ENCODE measurements around the gene GNG2. TPM values are rescaled to one million over a fixed set of nuclear protein-coding genes. Genes with fewer than 3 reads are reported as not detected.
A peak's percentile ranks its signal among the peaks of the same experiment; 100 is the strongest.

Gene GNG2
- total RNA-seq, 1 donor from 2014 or later = 24.4 TPM

DNA sequence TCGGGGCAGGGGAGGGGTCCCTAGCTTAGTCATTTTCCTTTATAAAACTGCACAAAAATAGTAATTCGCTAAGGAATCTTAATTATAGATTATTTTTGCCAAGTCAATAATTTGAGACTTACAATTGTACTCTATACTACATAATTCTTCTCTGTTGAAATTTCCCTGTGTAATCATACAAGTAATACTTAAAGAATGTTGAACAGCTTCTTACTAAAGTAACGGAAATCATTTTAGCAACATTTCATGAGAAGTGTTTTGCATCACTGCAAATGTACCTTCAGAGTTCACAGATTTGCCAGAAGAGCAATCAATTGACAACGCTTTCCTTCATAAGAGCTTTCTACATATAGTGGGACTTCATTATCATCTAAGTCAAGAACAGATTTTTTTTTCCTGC lies 7.9 kb upstream of the GNG2 start:
- Histone ChIP-seq H3K36me3 (no peaks in the 10 kb centered on the region), H3K27me3 (no peaks in the 10 kb centered on the region), H3K9me3 (no peaks in the 10 kb centered on the region), H3K4me1 (no peaks in the 10 kb centered on the region), H3K27ac (no peak overlapping the region), H3K4me3 (no peak overlapping the region)
- intact Hi-C loops (cut with DNase I) = no loop called here
- no peak for DNase-seq
- TF ChIP-seq, protein P1, sequence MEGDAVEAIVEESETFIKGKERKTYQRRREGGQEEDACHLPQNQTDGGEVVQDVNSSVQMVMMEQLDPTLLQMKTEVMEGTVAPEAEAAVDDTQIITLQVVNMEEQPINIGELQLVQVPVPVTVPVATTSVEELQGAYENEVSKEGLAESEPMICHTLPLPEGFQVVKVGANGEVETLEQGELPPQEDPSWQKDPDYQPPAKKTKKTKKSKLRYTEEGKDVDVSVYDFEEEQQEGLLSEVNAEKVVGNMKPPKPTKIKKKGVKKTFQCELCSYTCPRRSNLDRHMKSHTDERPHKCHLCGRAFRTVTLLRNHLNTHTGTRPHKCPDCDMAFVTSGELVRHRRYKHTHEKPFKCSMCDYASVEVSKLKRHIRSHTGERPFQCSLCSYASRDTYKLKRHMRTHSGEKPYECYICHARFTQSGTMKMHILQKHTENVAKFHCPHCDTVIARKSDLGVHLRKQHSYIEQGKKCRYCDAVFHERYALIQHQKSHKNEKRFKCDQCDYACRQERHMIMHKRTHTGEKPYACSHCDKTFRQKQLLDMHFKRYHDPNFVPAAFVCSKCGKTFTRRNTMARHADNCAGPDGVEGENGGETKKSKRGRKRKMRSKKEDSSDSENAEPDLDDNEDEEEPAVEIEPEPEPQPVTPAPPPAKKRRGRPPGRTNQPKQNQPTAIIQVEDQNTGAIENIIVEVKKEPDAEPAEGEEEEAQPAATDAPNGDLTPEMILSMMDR (IDR thresholded peaks at IDR 0.05) = no peak
- no peak for ATAC-seq

DNA sequence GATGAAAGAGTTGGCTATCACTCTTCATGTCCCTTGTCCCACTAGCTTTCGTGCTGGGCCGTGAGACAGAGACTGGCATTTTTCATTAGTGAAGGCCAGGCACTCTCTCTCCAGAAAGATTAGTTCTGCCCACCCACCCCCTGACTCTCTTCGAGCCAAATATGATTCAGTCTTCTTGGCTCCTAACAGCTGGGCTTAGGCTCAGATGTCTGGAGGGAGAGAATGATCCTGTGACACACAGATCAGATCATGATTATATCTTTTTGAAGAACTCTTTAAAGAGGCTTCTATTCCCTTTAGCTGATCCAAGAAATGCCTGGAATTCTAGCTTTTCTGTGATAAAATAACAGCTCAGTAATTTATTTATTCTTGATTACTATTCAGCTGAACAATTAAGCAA lies 5.2 kb upstream of the GNG2 start:
- H3K27me3 ChIP-seq = no peaks in the 10 kb centered on the region
- no peak for ATAC-seq
- intact Hi-C loops (cut with DNase I) = no loop called here
- H3K36me3 ChIP-seq = no peaks in the 10 kb centered on the region
- TF ChIP-seq, protein P1 (IDR thresholded peaks at IDR 0.05) = no peak
- no peaks in the 10 kb centered on the region for H3K4me1 ChIP-seq
- H3K27ac ChIP-seq = no peak overlapping the region
- no peak overlapping the region for H3K4me3 ChIP-seq
- no peak for DNase-seq
- H3K9me3 ChIP-seq = no peaks in the 10 kb centered on the region

DNA sequence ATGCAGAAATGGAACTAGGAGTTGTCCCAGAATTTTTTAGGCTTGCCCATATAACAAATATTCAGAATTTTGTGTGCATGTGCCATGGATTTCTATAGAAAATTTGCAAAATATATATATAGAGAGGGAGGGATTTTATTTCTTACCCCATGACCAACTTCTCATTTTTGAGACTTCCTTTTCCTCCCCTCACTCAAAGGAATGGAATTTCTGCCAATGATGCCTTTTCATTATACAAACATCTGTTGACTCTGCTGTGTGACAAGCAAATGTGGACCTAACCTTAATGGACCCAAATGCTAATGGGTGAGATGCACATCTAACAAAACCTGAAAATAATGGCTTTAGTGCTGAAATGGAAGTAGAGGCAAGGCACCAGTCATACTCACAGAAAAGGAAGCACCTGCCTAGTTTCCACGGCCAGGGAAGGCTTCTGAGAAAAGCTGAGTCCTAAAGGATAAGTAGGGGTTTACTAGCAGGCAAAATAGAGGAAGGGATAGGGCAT lies 3.6 kb upstream of the GNG2 start:
- H3K27me3 ChIP-seq = no peaks in the 10 kb centered on the region
- H3K36me3 ChIP-seq = no peaks in the 10 kb centered on the region
- ATAC-seq (no peak), DNase-seq (no peak)
- H3K4me3 ChIP-seq = no peak overlapping the region
- H3K27ac ChIP-seq = no peak overlapping the region
- H3K4me1 ChIP-seq = no peaks in the 10 kb centered on the region
- TF ChIP-seq, protein P1 (IDR thresholded peaks at IDR 0.05) = no peak
- intact Hi-C loops (cut with DNase I) = no loop called here
- no peaks in the 10 kb centered on the region for H3K9me3 ChIP-seq

DNA sequence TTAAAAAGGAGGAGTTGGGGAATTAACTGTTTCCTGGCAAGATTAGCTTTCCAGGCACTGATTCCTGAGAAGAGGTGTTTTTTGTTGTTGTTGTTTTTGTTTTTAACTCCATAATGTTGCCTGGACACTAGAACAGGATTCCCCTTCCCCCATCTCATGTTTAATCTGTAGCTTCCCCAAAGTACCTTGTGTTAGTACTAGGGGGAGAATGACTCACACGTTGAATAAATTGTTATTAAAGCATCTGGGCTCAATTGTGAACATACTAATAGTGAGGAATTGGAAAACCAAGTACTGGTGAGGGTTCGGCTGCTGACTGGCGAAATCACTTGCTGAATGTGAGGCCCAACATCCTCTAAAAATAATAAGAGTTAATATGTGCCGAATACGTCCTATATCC lies 1.3 kb upstream of the GNG2 start:
- Histone ChIP-seq H3K36me3 (no peaks in the 10 kb centered on the region), H3K9me3 (no peaks in the 10 kb centered on the region), H3K4me1 (no peaks in the 10 kb centered on the region), H3K27ac (no peak overlapping the region), H3K27me3 (no peaks in the 10 kb centered on the region), H3K4me3 (no peak overlapping the region)
- TF ChIP-seq, protein P1 (IDR thresholded peaks at IDR 0.05) = no peak
- DNase-seq (no peak), ATAC-seq (no peak)
- intact Hi-C loops (cut with DNase I) = no loop called here

DNA sequence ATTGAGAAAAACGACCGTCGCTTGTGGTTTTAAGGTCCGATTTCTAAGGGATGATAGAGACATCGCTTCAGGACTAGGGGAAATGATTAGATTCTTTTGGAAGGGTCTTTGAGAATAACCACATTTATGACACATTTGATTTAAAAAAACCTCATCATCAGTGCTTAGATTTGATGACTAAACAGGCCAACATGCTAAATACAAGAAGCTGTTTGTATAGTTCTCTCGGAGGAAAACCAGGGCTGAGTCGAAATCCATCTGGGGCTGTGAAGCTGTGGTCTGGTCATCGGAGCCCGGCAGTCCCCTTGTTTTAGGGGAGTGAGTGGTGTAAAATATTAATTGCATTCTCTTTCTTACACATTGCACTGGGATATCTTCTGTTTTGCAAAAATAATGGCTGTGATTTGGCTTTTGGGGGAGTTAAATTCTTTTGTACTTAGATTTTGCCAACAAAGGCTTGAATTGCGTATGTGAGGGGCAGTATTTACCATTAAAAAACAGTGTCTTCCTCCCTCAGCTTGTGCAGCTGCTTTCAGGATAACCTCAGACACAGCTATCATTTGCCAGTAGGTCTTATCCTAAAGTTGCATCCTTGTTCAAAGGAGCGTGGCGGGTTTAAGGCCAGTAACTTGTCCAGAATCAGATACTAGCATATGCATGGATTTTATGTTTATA lies 550 bp downstream of the GNG2 start:
- H3K36me3 ChIP-seq = no peaks in the 10 kb centered on the region
- DNase-seq (no peak), ATAC-seq (no peak)
- H3K4me1 ChIP-seq = peaks cover 2% of the 10 kb centered on the region
- peak overlapping the region; percentile 57 for H3K4me3 ChIP-seq
- no peaks in the 10 kb centered on the region for H3K27me3 ChIP-seq
- H3K27ac ChIP-seq = peak overlapping the region; percentile 70
- intact Hi-C loops (cut with DNase I) = no loop called here
- TF ChIP-seq, protein P1 (IDR thresholded peaks at IDR 0.05) = no peak
- no peaks in the 10 kb centered on the region for H3K9me3 ChIP-seq

Measured in upper lobe of right lung (tissue), 1 donor.